Spleen (tissue), 7 donors: ENCODE data around the gene MATR3.
"Not testable (repeated sequence)": the region's sequence is repeated elsewhere in the genome, so short reads cannot be mapped to it uniquely, and the experiment has no call there.

Source experiments
- CTCF ChIP-seq, 11 experiments: fragments of 200-600 bp in 7 of 11; fragments of 450-650 bp in 4 of 11; sonication (generic) in 4 of 11; IDR thresholded peaks in 8 of 11; conservative IDR thresholded peaks in 3 of 11; 1 replicate in 7 of 11; 2 replicates in 4 of 11; pipeline versions ENCODE4 v1.4.0 to v1.8.0; 2016 to 2021; ENCODE audit warnings: antibody characterized with exemption in 11 of 11, inconsistent platforms in 4 of 11, mild to moderate bottlenecking in 1 of 11
- POLR2A ChIP-seq, 3 donors: fragments of 450-650 bp; IDR thresholded peaks; one replicate each; pipeline ENCODE4 v1.5.1; 2017; ENCODE audit warnings: antibody characterized with exemption in 3 of 3, mild to moderate bottlenecking in 1 of 3
- donor health status: DM: no; HTN: no; CAD: no; lungs with moderate emphysema.
- donor health status: DM: no; HTN: no; CAD: no.
- donor health status: DM: no; HTN: no; CAD: no.

GRCh38 chr5:139310715-139311186, 17.2 kb downstream of the MATR3 start:
- TF ChIP-seq CTCF (IDR thresholded peaks at IDR 0.05 in 8 of 11, conservative IDR thresholded peaks at IDR 0.05 in 3 of 11); POLR2A (IDR thresholded peaks at IDR 0.05): not testable (repeated sequence)
